ENCODE data around the gene HHAT.

HHAT gene

DNA sequence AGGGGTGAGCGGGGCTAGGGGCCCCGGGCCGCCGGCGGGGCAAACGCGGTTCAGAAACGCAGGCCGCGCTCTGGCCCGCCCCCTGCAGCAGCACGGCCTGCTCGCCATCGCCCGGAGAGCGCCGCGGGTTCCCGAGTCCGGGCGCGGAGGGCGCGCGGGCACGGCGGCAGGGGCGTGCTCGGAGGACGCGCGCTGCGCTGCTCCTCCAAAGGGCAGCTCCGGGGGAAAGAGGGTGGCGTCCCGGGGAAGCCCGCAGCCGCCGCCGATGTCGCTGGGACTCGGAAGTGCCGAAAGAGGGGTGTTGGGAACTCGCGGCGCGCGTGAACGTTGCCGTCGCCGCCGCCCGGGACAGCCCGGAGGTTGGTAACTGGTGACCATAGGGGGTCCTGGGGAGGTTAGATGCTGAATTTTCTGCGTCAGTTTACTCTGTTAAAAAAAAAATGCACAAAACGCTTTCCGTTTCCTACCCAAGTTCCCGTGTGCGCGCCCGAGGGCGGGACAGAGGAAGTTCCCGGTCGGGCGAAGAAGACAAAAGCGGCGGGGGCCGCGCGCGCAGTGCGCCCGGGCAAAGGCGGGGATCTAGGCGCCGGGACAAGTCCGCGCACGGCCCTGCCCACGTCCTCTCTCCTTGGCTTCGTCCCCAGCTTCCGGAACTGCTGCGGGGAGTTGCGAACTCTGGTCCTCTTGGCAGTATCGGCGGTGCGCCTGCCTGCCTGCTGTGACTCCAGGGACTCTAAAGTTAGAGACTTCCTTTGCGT is at the start of gene HHAT:
Gene HHAT, plus strand, starts transcription at position 157 of the 758 bp plus-strand sequence. CDS start 20,074 bp downstream, outside the sequence.
- DNase-seq (ENCODE audit: low read depth) = no peak

DNA sequence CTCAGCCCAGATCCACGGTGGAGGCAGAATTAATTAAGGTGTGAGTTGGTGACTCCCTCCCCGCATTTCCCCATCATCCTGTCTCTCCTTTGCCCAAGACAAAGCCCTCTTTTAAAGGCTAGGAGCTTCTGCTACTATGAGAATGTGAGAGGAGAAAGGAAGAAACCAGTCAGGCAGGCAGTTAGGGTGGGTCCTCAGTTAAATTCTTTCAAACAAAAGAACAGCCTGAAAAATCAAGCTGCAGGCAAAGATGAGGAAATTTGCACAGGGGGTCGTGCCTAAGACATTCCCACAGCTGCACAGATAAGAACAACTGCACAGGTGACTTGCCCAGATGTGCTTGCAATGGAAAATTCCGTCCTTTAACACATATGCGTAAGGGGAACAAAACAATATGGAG is 48.5 kb upstream of the HHAT start:
- no peak for DNase-seq (ENCODE audit: low read depth)

DNA sequence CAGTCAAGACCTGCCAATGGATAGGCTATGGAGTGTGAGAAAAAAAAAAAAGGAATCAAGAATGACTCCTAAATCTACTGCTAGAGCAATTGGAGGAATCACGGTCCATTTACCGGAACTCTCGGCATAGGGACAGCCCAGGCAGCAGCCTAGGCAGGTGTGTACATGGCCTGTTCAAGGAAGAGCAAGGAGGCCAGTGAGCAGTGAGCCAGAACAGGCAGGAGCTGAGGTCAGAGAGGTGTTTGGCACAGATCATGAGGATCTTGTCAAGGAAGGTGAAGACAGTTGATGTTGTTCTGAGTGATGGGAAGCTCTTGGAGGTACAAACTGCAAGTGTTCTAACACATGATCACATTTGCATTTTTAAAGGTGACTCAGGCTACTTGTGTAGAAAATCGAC is 40.6 kb upstream of the HHAT start:
- no peak for DNase-seq (ENCODE audit: low read depth)

DNA sequence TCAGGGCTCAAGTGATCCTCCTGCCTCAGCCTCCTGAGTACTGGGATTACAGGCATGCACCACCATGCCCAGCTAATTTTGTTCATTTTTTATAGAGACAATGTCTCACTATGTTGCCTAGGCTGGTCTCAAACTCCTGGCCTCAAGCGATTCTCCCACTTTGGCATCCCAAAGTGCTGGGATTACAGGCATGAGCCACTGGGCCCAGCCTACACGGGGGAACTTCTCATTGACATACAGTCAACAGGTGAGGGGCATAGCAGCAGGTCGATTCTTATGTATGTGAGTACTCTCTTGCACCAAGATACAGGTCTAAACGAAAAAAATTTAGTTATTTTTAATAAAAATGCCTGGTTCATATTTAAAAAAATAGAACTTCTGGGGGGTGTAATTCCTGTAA is 39.5 kb upstream of the HHAT start:
- DNase-seq (ENCODE audit: low read depth) = no peak

DNA sequence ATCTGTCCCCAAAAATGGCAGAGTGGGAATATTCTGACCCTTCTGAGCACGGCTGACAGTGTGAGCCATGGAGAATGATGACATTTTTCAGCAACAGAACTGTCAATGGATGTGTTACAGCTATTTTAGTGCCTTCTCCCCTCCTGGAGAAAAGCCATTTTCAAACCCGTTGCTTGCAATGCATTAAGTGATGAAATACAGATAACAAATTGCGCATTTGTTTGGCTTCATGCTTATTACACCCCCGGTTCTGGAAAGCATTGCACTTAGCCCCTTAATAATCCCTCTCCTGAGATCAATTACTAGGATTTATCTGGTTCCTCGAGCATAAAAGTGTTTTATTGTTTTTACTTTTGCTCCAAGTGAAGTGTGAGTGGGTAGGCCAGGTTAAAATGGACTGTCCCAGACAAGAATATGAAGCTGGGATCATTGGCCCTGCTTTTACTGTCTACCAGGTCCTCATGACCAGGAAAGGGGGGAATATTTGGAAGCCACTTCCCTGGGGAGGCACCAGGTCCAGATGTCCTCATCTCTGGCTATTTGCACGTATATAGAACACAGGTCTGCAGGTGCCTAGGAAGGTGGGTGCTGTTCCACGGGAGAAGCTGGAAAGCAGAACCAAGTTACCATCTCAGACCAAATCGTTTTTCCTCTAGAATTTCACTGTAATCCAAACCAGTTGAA is 37.5 kb upstream of the HHAT start:
- no peak for DNase-seq (ENCODE audit: low read depth)

DNA sequence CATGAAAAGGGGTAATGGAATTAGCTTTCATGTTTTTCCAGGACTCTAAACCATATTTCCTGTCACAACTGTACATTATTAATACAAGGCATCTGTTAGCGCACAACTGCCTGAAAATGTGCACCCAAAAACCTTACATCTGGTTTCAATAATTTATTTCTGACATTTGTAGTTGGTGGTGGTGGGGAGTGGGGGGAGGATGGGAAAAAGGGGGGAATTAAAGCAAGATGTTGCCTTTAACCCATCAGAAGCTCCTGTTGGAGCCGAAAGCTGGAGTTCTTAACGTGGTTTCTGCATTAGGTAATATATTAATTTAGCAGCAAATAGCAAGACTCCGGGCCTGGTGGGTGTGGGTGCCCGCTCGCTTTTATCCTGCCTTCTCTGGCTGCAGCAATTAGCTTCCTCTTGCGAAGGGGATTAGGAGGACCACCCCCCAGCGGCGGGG is 36.9 kb upstream of the HHAT start:
- DNase-seq (ENCODE audit: low read depth) = no peak

DNA sequence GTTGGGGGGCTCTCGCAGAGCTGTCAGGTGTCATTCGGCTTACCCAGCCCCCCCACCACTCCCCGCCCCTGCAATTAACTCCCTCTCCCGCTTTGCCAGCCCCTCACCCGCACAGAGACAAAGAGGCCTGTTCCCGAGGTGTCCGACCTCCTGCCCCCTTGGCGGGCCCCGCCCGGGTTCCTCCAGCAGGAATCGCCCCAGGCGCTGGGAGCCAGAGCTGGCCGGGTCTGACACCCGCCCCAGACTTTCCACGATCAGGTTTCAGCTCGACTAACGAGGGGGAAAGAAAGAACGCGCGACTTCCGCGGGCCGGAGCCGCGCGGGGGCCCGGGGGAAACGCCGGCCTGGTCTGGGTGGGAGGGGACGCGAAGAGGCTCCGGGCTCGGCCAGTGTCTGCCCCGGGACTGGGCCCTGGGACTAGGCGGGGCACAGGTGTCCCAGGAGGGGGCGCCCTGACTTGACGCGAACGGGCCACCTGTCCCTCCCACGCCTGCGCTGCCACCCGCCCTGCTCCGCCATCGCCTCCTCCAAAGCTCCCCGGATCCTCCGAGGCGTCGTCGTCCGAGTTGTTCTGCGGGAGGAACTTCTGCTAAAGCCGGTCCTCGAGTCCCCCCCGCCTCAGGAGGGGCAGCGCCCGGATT is 36.4 kb upstream of the HHAT start:
- DNase-seq (ENCODE audit: low read depth) = no peak

DNA sequence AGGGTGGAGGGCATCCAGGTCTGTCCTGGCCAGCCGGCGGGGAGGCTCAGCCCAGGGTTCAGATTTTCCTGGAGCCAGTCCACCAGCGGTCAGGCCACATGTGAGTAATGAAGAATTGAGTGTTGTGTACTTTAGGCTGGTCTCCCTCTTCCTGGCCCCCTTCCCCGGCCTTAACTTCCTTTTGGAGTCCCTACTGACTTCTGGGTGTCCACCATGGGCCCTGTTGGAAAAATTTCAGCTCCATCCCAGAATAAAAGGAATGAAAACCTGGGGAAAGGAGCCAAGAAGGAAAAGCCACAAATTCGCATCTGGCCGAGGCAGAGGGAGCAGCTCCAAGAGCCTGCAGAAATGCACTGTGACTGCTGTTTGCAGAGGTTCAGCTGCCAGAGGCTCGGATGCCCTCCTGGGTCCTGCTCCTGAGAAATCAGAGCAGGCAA is 35.5 kb upstream of the HHAT start:
- DNase-seq (ENCODE audit: low read depth) = no peak

DNA sequence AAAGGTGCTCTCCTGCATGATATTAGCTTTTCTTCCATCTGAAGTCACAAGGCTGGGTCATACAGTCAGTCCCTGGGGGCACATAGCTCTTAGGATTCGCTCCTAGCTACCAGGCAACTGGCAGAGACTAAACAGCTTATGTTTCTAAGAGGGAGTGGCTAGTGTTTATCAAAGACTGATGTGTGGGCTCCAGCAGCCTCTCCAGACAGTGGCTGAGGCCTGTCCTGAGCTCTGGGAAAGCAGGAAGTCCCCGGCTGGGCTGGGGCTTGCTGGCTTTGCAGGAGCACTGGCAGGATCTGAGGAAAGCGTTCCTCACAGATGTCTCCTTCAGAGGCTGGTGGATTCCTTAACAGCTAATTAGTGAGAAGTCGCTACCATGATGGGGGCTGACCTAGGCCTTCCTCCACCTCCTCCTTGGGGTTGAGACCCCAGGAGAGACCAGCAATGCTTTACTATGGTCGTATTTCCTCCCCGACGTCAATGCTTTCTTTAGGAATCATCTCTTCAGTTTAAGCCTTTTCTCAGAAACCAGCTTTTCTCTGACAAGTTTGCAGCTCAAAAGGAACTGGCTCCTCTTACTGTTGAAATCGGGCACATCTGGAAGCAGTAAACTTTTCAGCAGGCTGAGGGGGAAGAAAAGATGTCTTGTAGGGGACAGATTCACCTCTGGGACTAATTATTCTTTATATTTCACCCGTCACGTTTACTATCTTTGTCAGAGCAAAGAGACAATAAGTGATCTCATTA is 33.5 kb upstream of the HHAT start:
- DNase-seq (ENCODE audit: low read depth) = no peak

DNA sequence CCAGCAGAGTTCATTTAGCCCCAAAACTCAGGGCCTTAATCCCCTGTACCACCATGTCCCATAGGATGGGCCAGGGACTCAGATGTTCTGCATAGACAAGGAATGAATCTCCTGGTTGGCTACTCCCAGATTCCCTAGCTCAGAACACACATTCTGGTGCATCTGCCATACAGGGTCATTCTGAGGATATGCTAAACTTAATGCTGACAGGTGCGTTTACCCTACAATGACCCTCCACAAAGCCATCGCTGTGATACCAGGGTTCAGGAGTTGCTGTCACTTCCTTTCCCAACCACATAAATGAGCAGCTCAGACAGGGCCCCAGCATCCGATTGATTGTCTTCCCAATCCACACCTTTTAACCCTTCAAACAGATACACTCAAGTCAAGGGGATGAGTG is 32.0 kb upstream of the HHAT start:
- DNase-seq (ENCODE audit: low read depth) = no peak

DNA sequence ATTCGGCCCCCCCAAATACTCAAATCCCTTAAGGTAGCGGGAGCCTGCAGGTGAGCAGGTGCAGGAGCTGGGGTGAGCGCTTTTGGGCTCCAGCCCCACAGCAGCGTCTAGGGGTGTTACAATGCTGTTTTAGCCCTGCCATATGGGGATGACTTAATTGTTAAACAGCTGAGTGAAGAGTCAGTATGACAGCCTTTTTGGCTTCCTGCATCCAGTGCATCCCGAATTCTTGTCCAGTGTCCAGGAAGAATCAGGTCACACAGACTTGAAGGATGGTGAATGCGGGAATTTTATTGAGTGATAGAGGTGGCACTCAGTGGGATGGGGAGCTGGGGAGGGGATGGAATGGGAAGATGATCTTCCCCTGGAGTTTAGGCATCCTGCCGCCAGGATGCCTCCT is 30.4 kb upstream of the HHAT start:
- DNase-seq (ENCODE audit: low read depth) = no peak

DNA sequence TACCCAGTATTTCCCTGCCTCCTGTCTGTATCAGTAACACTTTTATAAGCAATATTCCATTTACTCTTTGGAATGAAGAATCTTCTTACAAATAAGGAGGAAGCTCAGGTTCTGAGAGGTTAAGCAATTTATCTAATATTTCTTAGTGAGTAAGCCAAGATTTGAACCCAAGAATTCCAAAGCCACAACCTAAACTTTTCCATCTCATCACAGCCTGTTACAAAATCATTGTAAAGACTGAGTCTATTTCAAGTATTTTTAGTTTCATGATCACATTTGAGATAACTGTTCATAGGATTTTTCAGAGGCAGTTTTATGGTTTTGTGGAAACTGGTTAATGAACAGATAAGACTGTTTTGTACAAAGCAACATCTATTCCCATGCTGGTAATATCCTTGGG is 29.8 kb upstream of the HHAT start:
- DNase-seq (ENCODE audit: low read depth) = no peak

DNA sequence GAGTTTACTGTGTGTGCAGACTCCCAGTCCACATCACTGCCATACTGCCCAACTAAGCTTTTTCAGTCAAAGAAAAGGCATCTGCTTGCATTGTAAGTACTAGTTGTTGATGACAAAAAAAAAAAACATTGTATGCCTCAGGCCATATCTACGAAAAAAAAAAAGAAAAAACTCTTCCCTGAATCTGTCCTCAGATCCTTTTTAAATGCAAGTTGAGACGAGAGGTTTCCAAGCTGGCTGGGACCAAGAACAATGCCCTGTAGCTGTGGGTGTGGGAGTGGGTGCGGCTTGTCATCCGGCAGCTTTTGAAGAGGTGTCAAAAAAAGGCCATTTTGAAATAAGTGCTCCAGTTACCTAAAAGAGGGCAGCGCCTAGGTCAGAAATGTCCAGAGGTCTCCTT is 29.2 kb upstream of the HHAT start:
- DNase-seq (ENCODE audit: low read depth) = no peak

DNA sequence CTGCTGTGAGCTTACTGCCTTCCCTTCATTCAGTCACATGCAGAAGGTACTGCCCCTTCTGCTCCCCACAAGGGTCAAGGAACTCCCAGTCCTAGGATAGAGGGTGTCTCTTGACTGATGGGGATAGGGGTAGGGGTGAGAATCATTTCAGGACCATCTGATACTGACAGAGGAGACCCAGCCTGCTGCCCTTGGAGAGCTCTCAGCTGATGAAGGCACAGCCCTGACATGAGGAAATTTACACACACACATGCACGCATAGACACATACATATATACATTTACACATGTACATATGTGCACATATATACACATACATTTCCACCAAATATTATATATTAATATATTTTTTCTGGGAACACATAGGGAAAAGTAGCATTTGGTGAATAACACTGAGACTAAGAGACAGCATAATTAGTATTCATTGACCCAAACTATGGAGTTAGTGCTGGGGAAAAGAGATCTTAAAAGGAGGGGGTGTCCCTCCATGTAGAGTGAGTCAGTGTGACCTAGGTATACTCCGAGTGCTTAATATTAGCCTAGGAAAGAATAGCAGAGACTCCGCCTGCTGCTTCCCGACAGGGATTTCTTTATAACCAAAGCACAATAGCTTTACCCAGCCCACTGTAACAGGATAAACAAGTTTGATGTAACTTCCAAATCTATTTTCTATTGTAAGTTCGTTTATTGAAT is 27.6 kb upstream of the HHAT start:
- DNase-seq (ENCODE audit: low read depth) = no peak

DNA sequence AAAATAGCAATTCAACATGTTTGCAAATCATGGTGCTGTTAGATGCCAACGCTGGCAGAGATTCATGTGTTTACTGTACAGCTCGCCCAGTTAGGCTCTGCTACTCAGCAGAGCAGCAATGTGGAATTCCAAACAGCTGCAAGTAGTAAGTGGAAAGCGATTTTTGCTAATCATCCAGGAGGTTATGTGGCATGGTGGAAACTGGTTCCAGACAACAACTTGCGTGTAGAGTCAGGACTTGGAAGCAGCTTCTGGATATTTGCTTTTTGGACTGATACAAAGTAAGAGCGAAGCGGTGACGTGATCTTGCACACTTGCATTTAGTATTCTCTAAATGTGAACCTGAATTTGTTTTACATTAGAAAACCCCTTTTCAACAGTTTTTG is 27.1 kb upstream of the HHAT start:
- no peak for DNase-seq (ENCODE audit: low read depth)

DNA sequence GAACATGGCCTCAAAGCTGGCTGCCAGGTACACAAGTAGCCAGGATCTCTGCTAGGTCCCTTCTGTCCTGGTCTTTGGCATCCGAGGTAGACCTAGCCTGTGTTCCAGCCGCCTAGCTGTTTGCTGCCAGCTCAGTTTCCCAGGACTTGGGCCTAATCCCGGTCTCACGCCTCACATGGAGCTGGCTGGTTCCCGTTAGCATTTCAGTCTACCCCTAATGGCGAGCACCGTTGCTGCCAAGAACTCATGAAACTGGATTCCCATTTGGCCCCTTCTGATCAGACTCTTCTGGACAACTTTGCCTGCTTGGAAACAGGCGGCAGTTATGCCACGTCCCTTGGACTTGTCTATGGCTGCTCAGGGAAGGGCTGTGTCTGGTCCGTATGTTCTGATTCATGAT is 26.2 kb upstream of the HHAT start:
- DNase-seq (ENCODE audit: low read depth) = no peak

DNA sequence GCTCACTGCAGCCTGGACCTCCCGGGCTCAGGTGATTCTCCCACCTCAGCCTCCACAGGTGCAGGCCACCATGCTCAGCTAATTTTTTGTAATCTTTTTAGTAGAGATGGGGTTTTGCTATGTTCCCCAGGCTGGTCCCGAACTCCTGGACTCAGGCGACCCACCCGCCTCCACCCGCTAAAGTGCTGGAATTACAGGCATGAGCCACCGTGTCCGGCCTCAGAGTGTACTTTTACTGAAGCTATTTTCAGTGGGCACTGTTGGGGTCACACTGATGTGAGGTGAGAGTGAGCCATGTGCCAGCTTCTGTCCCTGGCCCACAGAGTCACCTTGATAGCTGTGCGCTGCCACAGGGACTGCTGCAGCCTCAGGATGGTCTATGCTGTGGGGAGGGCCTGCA is 25.3 kb upstream of the HHAT start:
- no peak for DNase-seq (ENCODE audit: low read depth)

DNA sequence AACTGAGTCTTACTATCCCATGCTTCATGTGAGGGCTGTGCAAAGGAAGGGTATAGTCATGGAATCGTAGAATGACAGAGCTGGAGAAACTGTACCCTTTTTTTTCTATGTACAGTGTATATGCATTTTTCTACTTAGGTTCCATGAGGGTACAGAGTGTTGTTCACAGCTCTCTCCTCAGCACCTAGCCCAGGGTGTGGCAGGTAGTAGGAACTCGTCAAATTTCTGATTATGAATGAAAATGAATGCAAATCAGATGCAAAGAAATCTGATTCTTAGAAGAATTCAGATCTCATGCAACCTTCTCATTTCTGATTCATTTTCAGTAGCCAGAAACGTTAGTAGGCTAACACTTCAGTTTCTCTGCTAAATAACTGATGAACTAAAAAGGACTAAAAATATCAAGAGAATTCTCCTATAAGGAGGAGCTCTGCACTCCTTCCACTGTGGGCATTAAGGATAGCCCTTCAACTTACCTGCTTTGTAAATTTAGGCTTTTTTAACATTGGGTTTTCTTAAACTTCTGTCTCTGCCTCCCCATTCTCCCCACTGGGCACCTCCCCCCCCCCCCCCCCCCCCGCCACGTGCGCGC is 18.0 kb upstream of the HHAT start:
- DNase-seq (ENCODE audit: low read depth) = no peak

DNA sequence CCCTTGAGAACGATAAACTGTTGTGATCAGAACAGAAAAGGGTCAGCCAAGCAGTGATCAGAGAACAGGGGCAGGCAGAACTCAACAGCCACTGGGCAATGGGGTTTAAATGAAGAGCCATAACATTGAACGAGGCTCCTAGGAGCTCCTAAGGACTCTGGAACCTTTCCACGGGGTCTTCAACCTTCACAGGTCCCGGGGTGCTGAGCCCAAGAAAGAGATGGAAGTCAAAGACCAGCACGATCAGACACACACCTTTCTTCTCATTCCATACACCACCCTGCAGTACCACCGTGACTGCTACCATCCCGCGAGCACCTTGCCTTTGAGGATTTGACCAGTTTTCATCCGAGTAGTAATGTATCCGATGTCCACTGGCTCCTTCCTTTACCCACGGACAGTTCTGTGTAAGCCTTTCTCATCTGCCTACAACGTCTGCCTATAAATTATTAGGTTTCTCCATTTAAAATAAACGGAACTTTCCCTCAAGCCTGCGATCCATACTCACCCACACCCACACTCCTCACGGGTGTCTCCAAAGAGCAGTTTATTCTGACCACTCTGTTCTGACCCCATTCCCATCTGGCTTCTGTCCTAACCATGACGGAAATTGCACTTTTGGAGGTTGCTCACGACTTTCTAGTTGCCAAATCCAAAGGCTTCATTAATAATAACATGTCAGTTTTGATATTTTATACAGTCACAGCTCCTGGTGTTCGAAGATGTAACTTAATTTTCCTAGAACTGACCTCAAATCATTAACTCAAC is 16.8 kb upstream of the HHAT start:
- DNase-seq (ENCODE audit: low read depth) = no peak

DNA sequence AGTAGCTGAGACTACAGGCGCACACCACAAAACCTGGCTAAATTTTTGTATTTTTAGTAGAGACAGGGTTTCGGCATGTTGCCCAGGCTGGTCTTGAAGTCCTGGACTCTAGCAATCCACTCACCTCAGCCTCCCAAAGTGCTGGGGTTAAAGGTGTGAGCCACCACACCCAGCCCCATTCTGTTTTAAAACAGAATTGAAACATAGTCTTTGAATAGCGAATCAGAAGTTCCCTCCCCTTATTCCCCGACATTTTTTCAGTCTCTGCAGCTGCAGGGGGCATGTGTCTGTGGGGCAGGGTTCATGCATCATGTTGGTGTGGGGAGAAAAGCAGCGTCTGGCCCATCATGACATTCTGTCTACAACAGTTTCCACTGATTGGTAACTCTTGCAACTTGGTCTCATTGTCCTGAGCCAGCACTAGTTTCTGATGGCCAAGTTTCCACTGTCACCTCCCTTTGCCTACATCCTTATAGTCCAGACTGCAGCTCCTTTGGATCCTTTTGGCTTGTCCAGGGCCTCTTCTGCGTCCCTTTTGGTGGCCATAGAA is 15.6 kb upstream of the HHAT start:
- no peak for DNase-seq (ENCODE audit: low read depth)
